Inflammatory macrophage (primary cell): ENCODE data around the gene FAM47A.

Experiments
- DNase-seq, 2 donors: peaks; one replicate each; pipeline ENCODE4 v3.0.0-alpha.2; 2020 to 2022
- total RNA-seq, 18 experiments: gene quantifications; one replicate each; lab custom pipeline; 2026; ENCODE audit warnings: mixed read lengths in 6 of 18, inconsistent platforms in 2 of 18; lab: John Stamatoyannopoulos, UW

The FAM47A gene
- total RNA-seq, result 0 to 0.03 (median 0) reads per million in 18 experiments

DNA sequence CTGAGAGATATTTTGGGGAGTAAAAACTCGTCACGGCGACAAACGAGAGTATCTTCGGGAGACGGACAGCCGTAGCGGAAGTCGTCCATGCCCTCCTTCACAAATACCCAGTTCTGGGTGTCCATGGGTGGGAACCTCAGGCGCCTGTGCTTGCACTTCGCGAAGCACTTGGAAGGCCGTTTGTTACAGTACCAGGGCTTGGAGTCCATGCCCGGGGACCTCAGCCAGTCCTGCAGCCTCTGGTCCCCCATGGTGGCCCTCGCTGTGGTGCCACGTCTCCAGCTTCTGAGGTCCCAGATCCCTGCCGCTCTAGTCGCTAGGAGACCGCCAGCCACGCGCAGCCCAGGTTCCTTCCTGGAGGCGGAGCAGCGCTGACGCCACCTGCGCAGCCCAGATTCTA is at the start of gene FAM47A:
FAM47A (minus strand) TSS at position 287 of the 400 bp plus-strand sequence; CDS start at position 251, 36 bp downstream.
- no peak for DNase-seq

DNA sequence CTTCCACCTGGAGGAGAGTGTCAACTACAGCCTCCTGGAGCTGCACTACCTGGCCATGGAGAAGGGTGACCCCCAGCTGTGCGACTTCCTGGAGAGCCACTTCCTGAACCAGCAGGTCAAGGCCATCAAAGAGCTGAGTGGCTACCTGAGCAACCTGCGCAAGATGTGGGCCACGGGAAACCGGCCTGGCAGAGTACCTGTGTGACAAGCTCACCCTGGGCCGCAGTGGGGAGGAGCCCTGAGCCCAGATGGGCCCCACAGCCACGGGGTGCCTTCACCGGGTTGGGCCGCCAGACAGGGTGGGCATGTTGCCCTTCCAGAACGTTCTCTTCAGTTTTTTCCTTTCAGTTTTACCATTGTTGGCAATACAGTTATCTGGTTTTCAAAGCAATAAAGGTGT is 15.2 kb upstream of the FAM47A start:
- no peak for DNase-seq

- DNase-seq, result no peak
Measured at GRCh38 chrX:34146906-34147305, 14.8 kb upstream of the FAM47A start.

DNA sequence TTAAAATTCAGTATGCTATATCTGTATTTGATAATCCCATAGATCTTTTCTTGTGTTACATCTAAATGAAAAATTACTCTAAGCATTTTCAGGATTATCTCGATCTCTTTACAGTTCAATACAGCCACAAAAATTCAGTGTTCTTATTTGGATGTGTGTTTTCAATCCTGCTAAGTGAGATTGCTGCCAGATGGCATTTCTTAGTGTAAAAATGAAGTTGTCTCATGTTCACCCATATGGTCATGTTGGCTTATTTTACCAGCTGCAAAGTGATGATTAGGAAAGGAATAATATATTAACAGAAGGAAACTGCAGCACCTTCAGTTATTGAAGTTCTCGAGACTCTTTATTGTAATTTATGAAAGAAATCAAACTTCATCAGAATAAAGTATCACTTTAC is 12.1 kb upstream of the FAM47A start:
- DNase-seq, result no peak

DNA sequence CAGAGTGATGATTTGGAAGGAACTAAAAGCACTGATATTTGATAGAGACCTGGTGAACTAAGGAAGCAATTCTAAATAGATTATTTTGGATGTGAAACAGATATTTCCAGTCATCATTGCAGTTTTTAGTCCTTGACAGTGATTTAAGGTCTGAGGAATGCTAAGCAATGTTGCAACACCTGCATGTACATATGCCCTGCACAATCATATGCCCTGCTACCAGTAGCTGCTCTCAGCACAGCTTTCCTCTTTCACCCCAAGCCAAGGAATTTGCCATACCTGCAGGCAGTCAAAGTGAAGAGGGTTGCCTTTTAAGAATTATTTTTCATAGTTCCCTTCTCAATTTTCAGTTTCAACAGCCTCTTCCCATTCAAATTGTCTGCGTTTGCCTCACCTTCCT is 8.7 kb upstream of the FAM47A start:
- DNase-seq, result no peak

DNA sequence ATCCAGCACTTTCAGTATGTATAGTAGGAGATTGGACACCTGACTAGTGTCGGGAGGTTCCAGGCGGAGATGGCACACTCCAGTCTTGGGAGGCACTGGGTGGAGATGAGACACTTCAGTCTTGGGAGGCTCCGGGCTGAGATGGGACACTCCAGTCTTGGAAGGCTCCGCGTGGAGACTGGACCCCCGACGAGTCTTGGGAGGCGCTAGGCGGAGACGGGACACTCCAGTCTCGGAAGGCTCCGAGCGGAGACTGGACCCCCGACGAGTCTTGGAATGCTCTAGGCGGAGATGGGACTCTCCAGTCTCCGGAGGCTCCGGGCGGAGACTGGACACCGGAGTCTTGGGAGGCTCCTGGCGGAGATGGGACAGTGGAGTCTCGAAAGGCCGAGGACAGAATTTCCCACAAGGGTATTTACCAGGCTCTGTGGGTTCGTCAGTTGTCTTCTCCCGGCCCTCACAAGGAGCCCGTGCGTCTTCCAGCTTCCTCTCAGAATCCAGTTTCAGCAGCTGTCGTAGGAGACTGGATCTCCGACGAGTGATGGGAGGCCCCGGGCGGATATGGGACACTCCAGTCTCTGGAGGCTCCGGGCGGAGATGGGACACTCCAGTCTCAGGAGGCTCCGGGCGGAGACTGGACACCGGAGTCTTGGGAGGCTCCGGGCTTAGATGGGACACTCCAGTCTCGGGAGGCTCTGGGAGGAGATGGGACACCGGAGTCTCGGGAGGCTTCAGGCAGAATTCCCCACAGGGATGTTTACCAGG is 952 bp downstream of the FAM47A start:
- no peak for DNase-seq

DNA sequence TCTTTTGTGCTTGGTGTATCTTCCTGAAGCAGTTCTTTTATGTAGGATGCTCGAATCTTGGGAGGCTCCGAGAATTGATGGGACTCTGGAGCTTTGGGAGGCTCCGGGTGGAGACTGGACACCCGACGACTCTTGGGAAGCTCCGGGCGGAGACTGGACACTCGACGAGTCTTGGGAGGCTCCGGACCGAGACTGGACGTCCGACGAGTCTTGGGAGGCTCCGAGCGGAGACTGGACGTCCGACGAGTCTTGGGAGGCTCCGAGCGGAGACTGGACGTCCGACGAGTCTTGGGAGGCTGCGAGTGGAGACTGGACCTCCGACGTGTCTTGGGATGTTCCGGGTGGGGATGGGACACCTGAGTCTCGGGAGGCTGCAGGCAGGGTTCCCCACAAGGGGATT is 1.6 kb downstream of the FAM47A start:
- no peak for DNase-seq

DNA sequence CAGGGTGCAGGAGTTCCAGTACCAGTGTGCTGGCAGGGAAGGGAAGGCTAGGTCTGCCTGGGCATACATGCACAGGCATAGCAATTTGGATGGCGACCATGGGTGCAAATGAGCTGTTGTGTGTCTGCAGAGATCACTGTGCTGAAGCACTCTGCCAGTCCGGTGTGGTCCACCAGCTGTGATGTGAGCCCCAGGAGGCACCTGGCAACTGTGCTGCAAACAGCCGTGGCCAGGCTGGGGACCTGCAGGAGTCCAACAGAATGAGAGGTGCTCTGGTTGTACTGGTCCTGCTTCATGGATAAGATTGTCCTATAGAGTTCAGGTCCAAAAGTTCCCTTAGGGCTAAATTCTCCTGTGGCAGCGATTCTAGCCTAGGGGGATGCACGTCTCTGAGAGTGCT is 6.1 kb downstream of the FAM47A start:
- no peak for DNase-seq

DNA sequence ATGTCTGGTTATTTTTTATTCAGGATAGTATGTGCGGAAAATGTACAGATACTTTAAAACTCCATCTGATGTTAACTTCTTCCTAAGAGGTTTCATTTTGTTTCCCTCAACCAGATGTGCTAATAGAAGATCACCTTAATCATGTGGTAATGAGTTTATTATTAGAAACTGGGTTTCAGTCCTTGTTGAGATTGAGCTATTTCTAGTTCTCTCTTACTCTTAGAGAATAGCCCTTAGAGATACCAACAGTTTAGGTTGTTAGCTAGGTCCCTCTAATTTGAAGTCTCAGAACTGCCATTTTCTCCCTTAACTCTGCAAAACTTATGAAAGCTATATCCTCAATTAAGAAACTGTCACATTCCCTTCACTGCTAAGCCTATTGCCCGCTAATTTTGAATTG is 13.0 kb downstream of the FAM47A start:
- DNase-seq, result no peak

DNA sequence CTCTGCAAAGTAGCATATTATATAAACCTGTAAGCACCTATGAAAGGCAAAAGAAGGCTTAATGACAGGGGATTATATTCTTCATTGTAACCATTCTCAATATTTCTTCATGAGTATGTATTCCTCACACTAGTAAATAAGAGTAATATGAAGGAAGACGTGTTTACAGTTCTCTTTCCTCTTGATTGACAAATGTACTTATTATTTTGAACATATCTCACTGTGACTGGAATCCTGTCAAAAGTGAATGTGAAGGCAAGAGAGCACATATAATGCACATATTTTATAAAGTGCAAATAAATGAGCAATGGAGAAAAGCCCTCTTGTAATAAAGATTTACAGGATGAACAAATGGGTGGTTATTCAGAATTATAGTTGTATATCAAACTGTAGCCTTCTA is 19.7 kb downstream of the FAM47A start:
- no peak for DNase-seq
